GM23338 (cell line): ENCODE data around the gene ADAMTS7.

Experiments
- CREB1 ChIP-seq: fragments of 250-450 bp; sonication (Bioruptor Pico); IDR thresholded peaks from 2 replicates; pipeline ENCODE4 v1.5.0; 2020; ENCODE audit warnings: low read depth, mild to moderate bottlenecking, moderate library complexity
- EZH2 ChIP-seq: fragments of 200-600 bp; sonication (generic); IDR thresholded peaks from one replicate; pipeline ENCODE4 v1.8.0; 2017; ENCODE audit warnings: antibody characterized with exemption, mild to moderate bottlenecking, low read depth; ENCODE audit not compliant: unreplicated experiment
- EZH2phosphoT487 ChIP-seq: fragments of 200-600 bp; sonication (generic); IDR thresholded peaks from one replicate; pipeline ENCODE4 v1.8.1; 2018; ENCODE audit warnings: antibody characterized with exemption; ENCODE audit not compliant: unreplicated experiment
- JUNB ChIP-seq: IDR thresholded peaks from one replicate; pipeline ENCODE4 v1.6.1; 2016; ENCODE audit warnings: antibody characterized with exemption; ENCODE audit not compliant: unreplicated experiment
- NANOG ChIP-seq: IDR thresholded peaks from 2 replicates; pipeline ENCODE4 v1.6.1; 2016; ENCODE audit warnings: antibody characterized with exemption, borderline replicate concordance
- POLR2AphosphoS5 ChIP-seq: IDR thresholded peaks from 2 replicates; pipeline ENCODE4 v1.6.1; 2016; ENCODE audit warnings: antibody characterized with exemption, low read depth
- STAT1 ChIP-seq: IDR thresholded peaks from one replicate; pipeline ENCODE4 v1.6.1; 2016; ENCODE audit warnings: antibody characterized with exemption; ENCODE audit not compliant: unreplicated experiment
- ZNF331 ChIP-seq: fragments of 250-450 bp; sonication (Bioruptor Pico); IDR thresholded peaks from 2 replicates; pipeline ENCODE4 v1.5.0; 2020; ENCODE audit warnings: low read depth, mild to moderate bottlenecking, moderate library complexity
- TF ChIP-seq, protein P1 (sequence below), 2 experiments: fragments of 200-600 bp in 1 of 2; sonication (generic) in 1 of 2; conservative IDR thresholded peaks; 2 replicates each; pipeline versions ENCODE4 v1.5.1 to v1.6.1; 2016 to 2017; ENCODE audit warnings: antibody characterized with exemption in 2 of 2, low read depth in 2 of 2, mild to moderate bottlenecking in 2 of 2, moderate library complexity in 1 of 2
- TF ChIP-seq, protein P2 (sequence below): IDR thresholded peaks from one replicate; pipeline ENCODE4 v1.6.1; 2018; ENCODE audit warnings: antibody characterized with exemption; ENCODE audit not compliant: unreplicated experiment
- TF ChIP-seq, protein P3 (sequence below): IDR thresholded peaks from 2 replicates; pipeline ENCODE4 v1.6.1; 2016; ENCODE audit warnings: antibody characterized with exemption
- TF ChIP-seq, protein P4 (sequence below): fragments of 250-450 bp; sonication (Bioruptor Pico); IDR thresholded peaks from 2 replicates; pipeline ENCODE4 v1.5.0; 2020; ENCODE audit warnings: mild to moderate bottlenecking, moderate library complexity

DNA sequence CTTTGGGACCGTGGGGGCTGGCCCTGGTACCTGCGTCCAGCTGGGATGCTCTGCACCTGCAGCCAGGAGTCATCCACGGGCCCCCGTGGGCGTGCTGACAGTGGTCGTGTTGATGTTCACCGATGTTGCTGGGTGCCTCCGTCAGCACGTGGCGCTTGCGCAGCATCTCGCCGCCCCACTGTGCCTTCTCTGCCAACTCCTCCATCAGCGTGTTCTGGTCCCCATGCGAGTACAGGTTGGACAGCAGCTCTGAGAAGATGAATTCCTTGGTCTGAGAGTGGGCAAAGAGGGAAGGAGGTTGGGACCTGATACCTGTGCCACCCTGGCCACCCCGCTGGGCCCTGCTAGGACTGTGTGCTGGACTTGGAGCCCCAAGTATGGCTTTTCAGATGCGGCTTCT, 61.4 kb downstream of the ADAMTS7 start:
- TF ChIP-seq, protein P1, sequence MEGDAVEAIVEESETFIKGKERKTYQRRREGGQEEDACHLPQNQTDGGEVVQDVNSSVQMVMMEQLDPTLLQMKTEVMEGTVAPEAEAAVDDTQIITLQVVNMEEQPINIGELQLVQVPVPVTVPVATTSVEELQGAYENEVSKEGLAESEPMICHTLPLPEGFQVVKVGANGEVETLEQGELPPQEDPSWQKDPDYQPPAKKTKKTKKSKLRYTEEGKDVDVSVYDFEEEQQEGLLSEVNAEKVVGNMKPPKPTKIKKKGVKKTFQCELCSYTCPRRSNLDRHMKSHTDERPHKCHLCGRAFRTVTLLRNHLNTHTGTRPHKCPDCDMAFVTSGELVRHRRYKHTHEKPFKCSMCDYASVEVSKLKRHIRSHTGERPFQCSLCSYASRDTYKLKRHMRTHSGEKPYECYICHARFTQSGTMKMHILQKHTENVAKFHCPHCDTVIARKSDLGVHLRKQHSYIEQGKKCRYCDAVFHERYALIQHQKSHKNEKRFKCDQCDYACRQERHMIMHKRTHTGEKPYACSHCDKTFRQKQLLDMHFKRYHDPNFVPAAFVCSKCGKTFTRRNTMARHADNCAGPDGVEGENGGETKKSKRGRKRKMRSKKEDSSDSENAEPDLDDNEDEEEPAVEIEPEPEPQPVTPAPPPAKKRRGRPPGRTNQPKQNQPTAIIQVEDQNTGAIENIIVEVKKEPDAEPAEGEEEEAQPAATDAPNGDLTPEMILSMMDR (conservative IDR thresholded peaks at IDR 0.05; ENCODE audit: low read depth in 2 of 2) = no peak
- TF ChIP-seq POLR2AphosphoS5 (no peak), NANOG (no peak), EZH2 (no peak), CREB1 (no peak), EZH2phosphoT487 (no peak), JUNB (no peak), ZNF331 (no peak), STAT1 (no peak)
- TF ChIP-seq, protein P2, sequence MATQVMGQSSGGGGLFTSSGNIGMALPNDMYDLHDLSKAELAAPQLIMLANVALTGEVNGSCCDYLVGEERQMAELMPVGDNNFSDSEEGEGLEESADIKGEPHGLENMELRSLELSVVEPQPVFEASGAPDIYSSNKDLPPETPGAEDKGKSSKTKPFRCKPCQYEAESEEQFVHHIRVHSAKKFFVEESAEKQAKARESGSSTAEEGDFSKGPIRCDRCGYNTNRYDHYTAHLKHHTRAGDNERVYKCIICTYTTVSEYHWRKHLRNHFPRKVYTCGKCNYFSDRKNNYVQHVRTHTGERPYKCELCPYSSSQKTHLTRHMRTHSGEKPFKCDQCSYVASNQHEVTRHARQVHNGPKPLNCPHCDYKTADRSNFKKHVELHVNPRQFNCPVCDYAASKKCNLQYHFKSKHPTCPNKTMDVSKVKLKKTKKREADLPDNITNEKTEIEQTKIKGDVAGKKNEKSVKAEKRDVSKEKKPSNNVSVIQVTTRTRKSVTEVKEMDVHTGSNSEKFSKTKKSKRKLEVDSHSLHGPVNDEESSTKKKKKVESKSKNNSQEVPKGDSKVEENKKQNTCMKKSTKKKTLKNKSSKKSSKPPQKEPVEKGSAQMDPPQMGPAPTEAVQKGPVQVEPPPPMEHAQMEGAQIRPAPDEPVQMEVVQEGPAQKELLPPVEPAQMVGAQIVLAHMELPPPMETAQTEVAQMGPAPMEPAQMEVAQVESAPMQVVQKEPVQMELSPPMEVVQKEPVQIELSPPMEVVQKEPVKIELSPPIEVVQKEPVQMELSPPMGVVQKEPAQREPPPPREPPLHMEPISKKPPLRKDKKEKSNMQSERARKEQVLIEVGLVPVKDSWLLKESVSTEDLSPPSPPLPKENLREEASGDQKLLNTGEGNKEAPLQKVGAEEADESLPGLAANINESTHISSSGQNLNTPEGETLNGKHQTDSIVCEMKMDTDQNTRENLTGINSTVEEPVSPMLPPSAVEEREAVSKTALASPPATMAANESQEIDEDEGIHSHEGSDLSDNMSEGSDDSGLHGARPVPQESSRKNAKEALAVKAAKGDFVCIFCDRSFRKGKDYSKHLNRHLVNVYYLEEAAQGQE = no peak
- TF ChIP-seq, protein P3, sequence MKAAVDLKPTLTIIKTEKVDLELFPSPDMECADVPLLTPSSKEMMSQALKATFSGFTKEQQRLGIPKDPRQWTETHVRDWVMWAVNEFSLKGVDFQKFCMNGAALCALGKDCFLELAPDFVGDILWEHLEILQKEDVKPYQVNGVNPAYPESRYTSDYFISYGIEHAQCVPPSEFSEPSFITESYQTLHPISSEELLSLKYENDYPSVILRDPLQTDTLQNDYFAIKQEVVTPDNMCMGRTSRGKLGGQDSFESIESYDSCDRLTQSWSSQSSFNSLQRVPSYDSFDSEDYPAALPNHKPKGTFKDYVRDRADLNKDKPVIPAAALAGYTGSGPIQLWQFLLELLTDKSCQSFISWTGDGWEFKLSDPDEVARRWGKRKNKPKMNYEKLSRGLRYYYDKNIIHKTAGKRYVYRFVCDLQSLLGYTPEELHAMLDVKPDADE = no peak
- TF ChIP-seq, protein P4, sequence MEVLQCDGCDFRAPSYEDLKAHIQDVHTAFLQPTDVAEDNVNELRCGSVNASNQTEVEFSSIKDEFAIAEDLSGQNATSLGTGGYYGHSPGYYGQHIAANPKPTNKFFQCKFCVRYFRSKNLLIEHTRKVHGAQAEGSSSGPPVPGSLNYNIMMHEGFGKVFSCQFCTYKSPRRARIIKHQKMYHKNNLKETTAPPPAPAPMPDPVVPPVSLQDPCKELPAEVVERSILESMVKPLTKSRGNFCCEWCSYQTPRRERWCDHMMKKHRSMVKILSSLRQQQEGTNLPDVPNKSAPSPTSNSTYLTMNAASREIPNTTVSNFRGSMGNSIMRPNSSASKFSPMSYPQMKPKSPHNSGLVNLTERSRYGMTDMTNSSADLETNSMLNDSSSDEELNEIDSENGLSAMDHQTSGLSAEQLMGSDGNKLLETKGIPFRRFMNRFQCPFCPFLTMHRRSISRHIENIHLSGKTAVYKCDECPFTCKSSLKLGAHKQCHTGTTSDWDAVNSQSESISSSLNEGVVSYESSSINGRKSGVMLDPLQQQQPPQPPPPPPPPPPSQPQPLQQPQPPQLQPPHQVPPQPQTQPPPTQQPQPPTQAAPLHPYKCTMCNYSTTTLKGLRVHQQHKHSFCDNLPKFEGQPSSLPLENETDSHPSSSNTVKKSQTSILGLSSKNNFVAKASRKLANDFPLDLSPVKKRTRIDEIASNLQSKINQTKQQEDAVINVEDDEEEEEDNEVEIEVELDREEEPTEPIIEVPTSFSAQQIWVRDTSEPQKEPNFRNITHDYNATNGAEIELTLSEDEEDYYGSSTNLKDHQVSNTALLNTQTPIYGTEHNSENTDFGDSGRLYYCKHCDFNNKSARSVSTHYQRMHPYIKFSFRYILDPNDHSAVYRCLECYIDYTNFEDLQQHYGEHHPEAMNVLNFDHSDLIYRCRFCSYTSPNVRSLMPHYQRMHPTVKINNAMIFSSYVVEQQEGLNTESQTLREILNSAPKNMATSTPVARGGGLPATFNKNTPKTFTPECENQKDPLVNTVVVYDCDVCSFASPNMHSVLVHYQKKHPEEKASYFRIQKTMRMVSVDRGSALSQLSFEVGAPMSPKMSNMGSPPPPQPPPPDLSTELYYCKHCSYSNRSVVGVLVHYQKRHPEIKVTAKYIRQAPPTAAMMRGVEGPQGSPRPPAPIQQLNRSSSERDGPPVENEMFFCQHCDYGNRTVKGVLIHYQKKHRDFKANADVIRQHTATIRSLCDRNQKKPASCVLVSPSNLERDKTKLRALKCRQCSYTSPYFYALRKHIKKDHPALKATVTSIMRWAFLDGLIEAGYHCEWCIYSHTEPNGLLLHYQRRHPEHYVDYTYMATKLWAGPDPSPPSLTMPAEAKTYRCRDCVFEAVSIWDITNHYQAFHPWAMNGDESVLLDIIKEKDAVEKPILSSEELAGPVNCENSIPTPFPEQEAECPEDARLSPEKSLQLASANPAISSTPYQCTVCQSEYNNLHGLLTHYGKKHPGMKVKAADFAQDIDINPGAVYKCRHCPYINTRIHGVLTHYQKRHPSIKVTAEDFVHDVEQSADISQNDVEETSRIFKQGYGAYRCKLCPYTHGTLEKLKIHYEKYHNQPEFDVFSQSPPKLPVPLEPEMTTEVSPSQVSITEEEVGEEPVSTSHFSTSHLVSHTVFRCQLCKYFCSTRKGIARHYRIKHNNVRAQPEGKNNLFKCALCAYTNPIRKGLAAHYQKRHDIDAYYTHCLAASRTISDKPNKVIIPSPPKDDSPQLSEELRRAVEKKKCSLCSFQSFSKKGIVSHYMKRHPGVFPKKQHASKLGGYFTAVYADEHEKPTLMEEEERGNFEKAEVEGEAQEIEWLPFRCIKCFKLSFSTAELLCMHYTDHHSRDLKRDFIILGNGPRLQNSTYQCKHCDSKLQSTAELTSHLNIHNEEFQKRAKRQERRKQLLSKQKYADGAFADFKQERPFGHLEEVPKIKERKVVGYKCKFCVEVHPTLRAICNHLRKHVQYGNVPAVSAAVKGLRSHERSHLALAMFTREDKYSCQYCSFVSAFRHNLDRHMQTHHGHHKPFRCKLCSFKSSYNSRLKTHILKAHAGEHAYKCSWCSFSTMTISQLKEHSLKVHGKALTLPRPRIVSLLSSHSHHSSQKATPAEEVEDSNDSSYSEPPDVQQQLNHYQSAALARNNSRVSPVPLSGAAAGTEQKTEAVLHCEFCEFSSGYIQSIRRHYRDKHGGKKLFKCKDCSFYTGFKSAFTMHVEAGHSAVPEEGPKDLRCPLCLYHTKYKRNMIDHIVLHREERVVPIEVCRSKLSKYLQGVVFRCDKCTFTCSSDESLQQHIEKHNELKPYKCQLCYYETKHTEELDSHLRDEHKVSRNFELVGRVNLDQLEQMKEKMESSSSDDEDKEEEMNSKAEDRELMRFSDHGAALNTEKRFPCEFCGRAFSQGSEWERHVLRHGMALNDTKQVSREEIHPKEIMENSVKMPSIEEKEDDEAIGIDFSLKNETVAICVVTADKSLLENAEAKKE (CRISPR knock-in tag) = no peak
